Measurements from ENCODE around the gene SLC9A3.
"Not testable (repeated sequence)": the region's sequence is repeated elsewhere in the genome, so short reads cannot be mapped to it uniquely, and the experiment has no call there.

Gene SLC9A3

GRCh38 chr5:477247-477646, 47.0 kb downstream of the SLC9A3 start:
- in situ Hi-C loops (cut with HindIII; ENCODE audit: low sequenced_read_pairs) = no loop called here
- no peak for DNase-seq (ENCODE audit: low read depth, low spot score)
- H3K4me3 ChIP-seq (ENCODE audit: low read depth, low read length) = no peak overlapping the region
- TF ChIP-seq CTCF (IDR thresholded peaks at IDR 0.05; ENCODE audit: low read depth, low read length) = no peak

- in situ Hi-C loops (cut with HindIII; ENCODE audit: low sequenced_read_pairs) = no loop called here
- H3K4me3 ChIP-seq (ENCODE audit: low read depth, low read length) = no peak overlapping the region
- TF ChIP-seq CTCF (IDR thresholded peaks at IDR 0.05; ENCODE audit: low read depth, low read length) = no peak
- DNase-seq (ENCODE audit: low read depth, low spot score) = no peak
Observed at GRCh38 chr5:476814-477175, 47.5 kb downstream of the SLC9A3 start.

- TF ChIP-seq CTCF (IDR thresholded peaks at IDR 0.05; ENCODE audit: low read depth, low read length) = no peak
- no peak for DNase-seq (ENCODE audit: low read depth, low spot score)
- in situ Hi-C loops (cut with HindIII; ENCODE audit: low sequenced_read_pairs) = no loop called here
- no peak overlapping the region for H3K4me3 ChIP-seq (ENCODE audit: low read depth, low read length)
Observed at GRCh38 chr5:476102-476813, 48.0 kb downstream of the SLC9A3 start.

DNA sequence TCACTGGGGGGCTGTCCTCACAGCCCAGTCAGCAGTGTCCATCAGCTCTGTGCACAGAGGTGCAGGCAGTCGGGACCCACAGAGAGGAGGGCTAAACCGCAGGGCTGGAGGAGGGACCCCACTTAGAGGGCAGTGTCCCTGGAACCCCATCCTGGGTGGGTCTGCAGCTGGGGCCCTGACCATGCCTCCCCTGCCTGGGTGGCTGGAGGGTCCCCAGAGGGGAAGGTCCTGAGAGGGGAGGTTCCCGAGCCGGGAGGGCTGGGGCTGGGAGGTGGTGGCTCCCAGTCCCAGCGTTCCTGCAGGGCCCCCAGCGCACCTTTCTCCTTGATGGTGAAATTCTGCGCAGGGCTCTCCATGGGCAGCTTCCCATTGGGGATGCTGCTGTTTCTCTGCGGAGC, 48.5 kb downstream of the SLC9A3 start:
- no peak for TF ChIP-seq CTCF (IDR thresholded peaks at IDR 0.05; ENCODE audit: low read depth, low read length)
- no peak for DNase-seq (ENCODE audit: low read depth, low spot score)
- no peak overlapping the region for H3K4me3 ChIP-seq (ENCODE audit: low read depth, low read length)
- in situ Hi-C loops (cut with HindIII; ENCODE audit: low sequenced_read_pairs) = no loop called here

- peak overlapping the region; percentile 18 for H3K4me3 ChIP-seq (ENCODE audit: low read depth, low read length)
- no peak for DNase-seq (ENCODE audit: low read depth, low spot score)
- TF ChIP-seq CTCF (IDR thresholded peaks at IDR 0.05; ENCODE audit: low read depth, low read length) = no peak
- in situ Hi-C loops (cut with HindIII; ENCODE audit: low sequenced_read_pairs) = no loop called here
Observed at GRCh38 chr5:474840-475661, 49.2 kb downstream of the SLC9A3 start.

DNA sequence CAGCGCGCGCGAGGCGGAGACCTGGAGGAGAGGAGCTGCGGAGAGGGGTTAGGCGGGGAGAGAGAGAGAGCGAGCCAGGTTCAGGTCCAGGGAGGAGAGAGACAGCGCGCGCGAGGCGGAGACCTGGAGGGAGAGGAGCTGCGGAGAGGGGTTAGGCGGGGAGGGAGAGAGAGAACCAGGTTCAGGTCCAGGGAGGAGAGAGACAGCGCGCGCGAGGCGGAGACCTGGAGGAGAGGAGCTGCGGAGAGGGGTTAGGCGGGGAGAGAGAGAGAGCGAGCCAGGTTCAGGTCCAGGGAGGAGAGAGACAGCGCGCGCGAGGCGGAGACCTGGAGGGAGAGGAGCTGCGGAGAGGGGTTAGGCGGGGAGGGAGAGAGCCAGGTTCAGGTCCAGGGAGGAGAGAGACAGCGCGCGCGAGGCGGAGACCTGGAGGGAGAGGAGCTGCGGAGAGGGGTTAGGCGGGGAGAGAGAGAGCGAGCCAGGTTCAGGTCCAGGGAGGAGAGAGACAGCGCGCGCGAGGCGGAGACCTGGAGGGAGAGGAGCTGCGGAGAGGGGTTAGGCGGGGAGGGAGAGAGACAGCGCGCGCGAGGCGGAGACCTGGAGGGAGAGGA, 49.9 kb downstream of the SLC9A3 start:
- peak overlapping the region; percentile 61 for H3K4me3 ChIP-seq (ENCODE audit: low read depth, low read length)
- in situ Hi-C loops (cut with HindIII; ENCODE audit: low sequenced_read_pairs); DNase-seq (ENCODE audit: low read depth, low spot score): not testable (repeated sequence)
